T-helper 1 cell (primary cell): ENCODE results near the gene EPHB2.
"Not testable (repeated sequence)": the region's sequence is repeated elsewhere in the genome, so short reads cannot be mapped to it uniquely, and the experiment has no call there.

Experiments used
- DNase-seq, 5 donors: peaks; one replicate each; pipeline ENCODE4 v3.0.0-alpha.2; 2012 to 2020

The EPHB2 gene

DNA sequence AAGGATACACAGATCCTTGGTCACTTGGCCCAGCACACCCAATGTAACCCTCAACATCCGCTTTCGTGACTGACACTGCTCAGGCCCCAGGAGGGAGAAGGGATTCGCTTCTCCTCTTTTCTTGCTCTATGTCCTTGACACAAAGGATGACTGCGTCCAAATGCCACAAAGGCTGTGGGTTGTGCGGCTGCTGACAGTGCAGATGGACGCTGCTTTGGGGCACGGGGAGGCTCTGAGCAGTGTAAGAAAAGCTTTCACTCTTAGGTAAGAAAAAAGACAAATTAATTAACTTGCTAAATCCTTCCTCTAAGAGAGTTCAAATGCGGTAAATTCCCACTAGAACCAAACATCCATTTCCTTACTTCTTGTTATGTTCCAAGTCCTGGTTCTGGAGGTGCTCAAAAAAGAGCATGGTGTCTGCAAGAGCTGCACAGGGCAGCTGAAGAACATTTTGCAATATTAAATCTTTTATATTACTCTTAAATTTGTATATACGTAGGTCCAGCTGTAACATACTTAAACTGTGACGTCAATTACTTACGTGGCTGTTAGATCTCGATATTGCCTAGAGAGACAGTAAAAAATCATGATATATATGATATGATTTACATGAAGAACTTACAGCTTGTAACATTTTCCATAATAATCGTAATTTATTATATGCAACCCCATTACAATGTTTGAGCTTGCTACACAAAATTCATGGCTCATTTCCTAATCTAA, 19.4 kb upstream of the EPHB2 start:
- DNase-seq, result no peak

DNA sequence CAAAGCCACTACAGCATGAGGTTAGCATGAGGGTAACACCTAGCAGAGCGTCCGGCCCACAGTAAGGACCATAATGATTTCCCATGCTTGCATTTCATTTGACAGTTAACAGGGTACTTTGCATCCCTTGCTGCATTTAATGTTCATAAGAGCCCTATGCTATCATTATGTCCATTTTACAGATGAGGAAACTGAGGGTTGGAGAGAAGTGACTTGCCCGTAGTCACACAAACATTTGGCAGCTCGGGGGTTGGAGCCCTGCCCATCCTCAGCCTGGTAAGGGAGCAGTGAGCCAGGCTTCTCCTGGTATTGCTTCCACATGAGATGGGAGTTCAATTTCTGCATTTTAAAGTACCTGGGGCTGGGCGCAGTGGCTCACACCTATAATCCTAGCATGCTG, 16.5 kb upstream of the EPHB2 start:
- DNase-seq, result no peak

DNA sequence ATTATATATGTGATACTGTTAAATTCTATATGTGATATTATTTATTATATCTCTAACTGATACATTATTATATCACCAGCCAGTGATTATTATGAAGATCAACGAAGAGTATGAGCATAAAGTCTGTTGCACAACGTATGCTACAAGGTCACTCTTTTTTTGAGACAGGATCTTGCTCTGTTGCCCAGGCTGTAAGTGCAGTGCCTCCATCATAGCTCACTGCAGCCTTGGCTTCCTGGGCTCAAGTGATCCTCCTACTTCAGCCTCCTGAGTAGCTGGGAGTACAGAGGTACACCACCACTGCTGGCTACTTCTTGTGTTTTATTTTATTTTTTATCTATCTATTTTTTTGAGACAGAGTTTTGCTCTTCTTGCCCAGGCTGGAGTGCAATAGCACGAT, 14.0 kb upstream of the EPHB2 start:
- DNase-seq, result no peak

DNA sequence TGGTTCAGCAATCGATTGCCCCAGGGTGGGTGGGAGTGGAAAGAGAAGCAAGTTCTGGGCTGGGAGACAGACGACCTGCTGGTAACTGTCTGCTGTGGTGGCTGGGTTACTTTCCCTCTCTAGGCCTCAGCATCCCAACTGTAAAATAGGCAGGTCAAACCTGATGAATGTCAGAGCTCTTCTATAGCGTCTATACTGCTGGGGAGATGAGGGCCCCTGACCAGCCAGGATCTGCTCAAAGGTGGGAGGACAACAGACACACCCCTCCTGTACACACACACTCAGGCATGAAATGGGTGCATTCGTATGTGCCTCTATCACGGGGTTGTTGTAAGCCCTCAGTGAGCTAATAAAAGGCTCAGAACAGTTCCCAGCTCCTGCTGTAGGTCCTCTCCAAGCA, 12.7 kb upstream of the EPHB2 start:
- DNase-seq, result no peak

DNA sequence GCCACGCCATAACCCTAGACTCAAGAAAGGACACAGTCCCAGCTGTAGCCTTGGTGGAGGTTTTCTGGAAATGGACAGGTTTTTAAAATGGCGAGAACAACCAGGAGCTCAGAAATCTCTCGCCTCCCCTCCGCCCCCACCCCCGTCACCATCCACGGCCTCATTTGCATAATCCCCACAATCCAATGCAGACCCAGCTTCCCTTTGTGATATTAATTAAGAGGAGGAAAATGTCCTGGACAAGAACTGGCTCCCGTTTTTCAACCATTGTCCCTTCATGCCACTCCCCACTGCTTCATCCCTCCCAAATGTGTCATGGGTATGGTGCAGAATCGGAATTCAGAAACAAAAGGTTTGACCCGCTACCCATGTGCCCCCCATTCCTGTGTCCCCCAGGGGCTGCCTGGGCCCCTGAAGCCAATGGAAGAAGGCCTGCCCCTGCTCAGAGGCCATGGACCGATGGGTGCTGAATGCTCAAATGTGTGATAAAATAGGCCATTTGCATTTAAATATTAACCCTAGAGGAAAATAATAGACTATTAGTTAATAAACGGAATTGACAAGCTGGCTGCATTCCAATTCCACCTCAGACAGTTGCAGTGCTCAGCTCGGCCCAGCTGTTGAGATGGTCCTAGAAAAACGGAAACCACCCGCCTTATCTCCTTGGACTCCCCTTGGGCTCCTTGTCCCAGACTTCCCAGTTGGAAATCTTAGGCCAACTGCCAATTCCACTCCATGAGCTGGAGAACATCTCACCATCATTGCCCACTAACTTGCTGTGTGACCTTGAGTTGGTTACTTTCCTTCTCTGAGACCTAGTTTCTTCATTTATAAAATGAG, 10.7 kb upstream of the EPHB2 start:
- no peak for DNase-seq

DNA sequence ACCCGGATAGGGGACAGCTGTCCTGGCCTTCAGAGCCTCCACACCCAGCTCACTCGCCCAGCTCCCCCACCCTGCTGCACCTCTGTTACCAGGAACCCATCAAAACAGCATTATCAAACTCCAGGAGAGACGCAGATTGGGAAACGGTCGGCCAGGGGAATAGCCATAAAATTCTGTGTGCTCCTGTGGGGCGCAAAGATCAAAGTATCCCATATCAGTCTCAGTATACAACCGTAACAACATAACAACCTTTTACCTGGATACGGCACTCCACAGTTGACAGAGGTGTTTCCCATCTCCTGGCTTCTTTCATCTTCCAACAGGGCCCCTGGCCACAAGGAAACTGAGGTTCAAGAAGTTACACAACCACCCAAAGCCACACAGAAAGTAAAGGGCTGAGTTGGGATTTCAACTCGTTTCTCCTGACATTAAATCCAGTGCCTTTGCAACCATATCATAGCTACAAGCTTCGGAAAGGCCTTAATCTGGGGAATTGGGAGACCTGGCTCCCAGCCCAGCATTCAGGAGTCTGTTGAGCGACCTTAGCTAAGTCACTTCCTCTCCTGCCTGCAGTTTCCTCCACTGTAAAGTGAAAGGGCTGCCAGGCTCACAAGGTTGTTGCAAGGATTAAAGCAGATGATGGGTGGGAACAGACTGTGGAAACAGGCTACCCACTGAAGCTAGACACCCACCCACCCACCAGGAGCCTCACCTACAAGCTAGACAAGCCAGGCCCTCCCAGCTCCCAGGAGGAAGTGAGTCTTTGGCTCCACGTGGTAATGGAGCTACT, 8.1 kb upstream of the EPHB2 start:
- DNase-seq, result no peak

DNA sequence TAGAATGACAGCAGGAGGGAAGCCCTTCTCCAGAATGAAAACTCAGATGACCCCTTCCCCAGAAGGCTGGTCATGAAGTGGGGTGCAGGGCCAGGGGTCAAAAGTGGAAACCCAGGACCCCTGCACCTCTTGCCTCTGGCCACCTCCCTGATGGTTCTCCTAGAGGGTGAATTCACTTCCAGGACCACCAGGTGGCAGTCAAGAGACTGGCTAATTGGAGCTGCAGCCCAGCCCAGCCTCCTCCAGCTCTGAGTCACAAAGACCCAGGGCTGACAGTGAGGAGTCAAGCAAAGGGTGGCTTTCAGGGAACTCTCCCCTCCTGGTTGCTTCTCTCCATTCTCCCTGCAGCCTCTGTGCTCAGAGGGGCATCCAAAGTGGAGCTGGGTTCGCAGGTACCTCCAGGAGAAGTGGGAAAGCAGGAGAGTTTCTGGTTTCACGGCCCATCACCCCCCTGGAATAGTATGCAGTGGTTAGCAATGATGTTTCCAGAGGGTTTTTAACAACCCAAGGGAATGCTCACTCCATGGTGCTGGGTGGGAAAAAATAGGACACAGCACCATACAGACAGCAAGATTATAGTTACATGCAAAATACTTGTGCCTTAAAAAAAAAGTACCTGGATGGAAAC, 6.1 kb upstream of the EPHB2 start:
- DNase-seq, result peak; percentile 15 to 64 (median 51)

DNA sequence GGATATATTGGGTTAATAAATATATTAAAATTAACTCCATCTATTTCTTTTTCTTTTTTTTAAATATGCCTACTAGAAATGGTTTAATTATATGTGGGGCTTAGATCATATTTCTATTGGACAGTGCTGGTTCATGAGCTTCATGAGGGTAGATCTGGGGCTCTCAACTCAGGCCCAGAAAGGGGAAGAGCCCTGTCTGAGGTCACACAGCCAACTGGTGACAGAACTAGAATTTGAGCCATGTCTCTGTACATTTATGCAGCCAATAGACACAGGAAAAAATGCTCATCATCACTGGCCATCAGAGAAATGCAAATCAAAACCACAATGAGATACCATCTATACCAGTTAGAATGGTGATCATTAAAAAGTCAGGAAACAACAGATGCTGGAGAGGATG, 5.1 kb upstream of the EPHB2 start:
- no peak for DNase-seq

DNA sequence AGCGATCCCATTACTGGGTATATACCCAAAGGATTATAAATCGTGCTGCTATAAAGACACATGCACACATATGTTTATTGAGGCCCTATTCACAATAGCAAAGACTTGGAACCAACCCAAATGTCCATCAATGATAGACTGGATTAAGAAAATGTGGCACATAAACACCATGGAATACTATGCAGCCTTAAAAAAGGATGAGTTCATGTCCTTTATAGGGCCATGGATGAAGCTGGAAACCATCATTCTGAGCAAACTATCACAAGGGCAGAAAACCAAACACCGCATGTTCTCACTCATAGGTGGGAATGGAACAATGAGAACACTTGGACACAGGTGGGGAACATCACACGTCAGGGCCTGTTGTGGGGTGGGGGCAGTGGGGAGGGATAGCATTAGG, 4.5 kb upstream of the EPHB2 start:
- not testable (repeated sequence) for DNase-seq

DNA sequence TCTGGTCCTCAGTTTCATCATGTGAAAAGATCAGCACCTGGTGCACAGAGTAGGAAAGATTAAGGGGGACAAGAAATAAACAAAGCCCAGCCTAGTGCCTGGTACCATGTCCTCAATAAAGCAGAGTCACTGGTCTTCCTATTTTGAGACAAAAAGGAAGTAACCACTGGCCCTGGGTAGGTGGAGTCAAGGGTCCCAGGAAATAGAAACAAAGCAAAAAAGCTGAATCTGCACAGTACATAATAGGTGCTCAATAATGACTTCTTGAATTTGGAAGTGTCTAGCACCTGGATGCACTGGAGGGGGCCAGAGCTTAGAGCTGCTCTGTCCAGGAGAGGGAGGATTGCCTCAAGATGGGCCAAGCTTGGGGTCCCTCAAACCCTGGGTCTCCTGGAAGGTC, 1.9 kb upstream of the EPHB2 start:
- no peak for DNase-seq

DNA sequence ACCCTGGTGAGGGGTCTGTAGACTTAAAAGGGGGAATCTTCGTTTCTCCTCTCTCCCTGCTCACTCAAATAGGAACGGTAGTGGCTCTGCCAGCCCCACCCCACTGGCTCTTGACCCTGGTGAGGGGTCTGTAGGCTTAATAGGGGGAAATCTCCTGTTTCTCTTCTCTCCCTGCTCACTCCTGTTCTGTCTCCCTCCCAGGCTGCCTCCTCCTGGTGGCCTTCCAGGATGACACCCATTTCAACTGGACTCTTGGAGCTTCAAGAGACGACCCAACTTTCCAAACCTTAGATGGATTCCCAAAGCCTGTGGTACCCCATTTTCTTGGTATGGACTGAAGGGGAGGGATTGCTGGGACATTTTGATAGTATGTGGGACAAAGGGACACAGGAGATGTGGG, 1.4 kb upstream of the EPHB2 start:
- DNase-seq, result no peak

DNA sequence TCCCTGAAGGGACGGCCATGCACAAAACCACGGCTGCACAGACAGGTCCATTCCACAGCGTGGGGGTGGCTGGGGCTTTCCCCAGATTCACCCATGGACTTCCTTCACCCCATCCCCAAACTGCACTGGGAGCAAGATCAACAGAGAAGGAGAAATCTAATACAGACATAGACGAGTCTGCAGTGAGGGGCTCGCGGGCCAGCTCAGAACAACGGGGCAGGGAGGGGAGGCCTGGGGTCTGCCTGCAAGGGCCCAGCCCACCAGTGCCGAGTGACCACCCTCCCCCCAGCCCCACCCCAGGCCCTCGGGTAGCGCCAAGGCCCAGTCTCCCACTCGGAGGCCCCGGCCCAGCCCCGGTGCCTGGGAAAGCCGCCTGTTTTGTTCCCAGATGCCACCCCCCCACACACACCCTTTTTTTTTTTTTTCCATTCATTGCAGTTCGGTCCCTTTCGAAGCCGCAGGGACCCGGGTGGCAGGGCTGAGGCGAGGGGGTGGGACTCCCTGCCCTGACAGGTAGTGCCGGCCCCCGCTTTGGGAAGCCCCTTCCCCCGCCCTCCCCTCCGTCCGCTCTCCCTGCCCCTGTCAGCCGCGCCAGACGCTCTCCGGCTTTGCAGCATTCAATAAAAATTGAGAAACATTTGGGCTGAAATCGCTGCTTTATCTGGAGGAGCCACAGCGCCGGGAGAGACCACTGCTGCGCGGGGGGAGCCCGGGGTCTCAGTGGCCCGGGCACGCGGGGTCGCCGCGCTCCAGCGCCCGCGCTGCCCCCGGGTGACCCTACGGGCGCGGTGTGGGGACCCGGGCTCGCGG, 543 bp upstream of the EPHB2 start:
- DNase-seq, result no peak

DNA sequence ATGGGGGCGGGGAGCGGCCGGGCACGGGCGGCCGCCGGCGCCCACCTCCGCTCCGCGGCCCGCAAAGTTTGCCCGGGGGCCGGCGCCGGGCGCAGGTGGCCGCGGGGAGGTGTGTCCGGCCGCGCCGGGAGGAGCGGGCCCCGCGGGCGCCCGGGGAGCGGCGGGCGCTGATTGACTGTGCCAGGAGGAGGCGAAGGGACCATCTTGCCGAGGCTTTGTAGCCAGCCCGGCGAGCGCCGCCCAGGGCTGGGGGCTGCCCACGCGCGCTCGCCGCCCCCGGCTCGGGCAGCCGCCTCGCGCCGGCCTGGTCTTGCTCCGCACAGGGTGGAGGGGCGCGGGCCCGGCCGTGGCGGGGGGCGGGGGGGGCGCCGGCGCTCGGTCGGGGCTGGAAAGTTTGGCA, 432 bp downstream of the EPHB2 start:
- no peak for DNase-seq

DNA sequence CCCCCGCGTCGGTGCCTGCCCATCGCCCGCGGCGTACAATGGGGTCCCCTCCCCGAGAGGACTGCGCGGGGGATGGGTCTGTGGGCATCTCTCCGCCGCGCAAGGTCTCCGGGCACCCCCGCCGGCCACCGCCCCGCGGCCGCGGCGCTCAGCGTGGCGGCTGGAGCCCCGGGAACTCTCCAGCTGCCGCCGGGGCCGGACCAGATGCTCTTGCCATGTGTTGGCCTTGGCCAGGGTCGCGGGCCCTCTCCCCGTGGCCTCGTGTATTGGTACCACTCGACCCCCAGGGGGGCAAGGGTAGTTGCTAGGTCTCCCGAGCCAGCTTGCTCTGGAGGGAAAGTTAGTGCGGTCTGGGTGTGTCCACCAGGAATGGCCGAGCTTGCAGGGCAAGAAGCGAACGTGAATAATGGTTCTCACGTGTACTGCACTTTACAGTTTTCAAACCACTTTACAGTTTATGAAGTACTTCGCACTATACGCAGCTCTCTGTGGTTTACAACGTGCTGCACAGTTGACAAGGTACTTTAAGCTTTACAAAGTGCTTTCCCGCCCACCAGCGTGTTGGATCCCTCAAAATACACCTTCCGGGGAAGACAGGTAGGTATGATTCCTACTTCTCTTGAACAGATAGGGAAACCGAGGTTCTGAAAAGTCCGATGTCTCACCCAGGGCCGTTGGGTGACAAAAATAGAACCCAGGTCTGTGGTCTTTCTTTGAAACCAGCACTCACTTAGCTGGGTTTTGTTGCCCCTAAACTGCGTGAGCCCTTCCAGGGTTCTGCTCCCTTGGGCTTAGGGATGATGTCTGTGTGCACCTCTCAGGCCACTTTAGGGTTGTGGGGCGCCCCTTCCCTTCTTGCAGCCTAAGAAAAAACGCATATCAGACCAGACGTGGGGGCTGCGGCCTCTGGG, 1.2 kb downstream of the EPHB2 start:
- no peak for DNase-seq

DNA sequence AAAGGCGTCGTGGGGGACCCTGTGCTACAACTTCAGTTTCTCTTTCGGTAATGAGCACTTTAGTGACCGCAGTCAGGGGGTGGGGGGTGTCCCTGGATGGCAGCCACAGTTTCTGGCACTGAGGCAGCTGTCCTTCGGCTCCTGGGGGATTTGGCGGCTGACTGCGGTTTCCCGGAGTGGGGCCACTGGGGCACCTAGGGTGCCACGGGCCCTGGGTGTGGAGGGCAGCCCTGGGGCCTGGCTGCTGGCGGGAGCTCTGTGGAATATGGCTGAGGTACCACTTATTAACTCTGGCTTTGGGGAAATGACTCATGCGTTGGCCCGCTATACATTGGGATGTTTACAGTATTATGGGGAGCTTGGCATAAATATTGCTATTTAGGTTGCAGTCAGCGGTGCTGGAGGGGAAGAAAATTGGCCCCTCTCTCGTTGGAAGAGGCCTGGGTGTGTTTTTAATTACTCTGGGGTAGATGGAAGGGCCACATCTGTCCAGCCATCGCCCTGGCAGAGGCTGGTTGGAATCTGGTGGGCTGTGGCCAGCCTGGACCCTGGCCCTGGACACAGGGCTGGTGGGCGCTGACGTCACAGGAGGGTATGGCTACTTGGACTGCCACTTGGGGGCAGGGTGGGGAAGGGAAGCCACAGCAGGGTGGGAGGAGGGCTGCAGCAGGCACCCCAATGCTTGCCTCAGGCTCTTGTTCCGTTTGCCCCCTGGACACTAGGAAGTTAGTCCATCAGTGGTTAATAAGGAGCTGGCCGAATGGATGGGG, 2.0 kb downstream of the EPHB2 start:
- no peak for DNase-seq

DNA sequence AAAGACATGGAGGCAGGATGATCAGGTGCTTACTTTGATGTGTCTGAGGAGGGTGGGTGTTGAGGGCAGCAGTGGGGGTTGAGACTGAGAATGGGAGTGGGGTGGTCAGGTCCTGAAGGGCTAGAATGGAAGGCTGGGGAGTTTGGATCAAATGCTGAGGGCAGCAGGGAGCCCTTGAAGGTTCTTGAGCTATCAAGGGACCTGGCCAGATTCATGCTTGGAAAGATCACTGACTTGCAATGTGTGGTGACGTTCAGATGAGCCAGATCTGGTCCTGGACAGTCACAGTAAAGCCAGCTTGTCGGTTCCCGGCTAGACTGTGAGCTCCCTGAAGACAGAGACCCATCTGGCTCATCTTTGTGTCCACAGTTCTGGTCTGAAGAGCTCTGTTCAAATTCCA, 3.8 kb downstream of the EPHB2 start:
- no peak for DNase-seq

DNA sequence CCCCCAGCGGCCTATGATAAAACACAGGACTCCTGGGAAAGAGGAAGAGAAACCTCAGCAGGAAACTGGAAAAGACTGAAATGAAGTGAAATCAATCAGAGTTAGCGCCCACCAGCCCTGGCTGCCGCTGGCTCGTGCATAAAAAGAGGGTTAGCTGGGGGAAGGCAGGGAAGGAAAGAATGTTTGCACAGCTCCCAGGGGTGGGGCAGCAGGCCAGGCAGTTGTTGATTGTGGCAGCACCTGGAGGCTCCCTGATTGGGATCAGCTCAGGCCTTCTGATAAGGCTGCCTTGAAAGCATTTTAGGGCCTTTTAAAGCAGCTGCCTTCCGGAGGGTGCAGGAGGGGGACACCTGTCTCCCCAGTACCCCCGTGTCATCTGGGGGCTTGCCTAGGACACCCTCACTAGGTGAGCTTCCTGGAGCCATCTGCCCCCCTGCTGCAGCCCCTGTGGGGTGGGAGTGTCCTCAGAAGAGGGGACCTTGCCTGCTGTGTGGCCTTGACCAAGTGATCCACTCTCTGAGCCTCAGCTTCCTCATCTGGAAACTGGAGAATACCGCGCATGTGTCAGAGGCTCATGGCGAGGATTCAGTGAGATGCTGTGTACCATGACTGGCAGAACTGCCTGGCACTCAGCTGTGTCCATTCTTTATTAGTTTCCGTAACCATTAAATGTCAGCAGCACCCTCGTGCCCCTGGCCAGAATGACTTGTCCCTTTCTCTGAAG, 6.6 kb downstream of the EPHB2 start:
- no peak for DNase-seq

DNA sequence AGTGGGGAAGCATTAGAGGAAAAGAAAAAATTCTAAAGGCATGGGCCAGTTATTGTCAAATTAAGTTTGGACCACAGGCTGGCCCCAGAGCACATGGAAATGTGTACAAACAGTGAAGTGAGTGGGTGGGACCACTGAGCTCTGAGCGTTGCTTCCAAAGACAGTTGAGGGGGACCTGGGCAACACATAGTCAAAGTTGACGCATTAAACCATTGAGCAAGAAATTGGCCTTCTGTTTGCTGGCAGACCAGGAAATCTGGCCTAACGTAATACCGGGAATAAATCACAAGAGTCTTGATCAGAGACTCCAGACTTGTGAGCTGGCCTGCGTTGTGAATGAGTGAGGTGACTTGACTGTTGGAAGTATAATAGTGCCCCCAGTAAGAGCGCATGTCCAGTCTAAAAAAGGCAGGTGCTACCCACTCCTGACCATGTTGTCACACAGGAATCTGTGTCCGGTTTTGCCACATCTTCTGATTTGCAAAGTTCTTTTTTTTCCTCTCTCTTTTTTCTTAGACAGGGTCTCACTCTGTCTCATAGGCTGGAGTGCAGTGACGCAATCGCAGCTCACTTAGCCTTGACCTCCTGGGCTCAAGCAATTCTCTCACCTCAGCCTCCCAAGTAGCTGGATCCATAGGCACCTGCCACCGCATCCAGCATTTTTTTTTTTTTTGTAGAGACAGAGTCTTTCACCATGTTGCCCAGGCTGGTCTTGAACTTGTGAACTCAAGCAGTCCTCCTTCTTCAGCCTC, 10.7 kb downstream of the EPHB2 start:
- no peak for DNase-seq
